Left ventricle myocardium superior (tissue), 1 donor: Measurements from ENCODE around the gene TMEM213. TPM values are rescaled to one million over a fixed set of nuclear protein-coding genes. Genes with fewer than 3 reads are reported as not detected.

Experiments
- ATAC-seq: fragments of 200-7000 bp; cut with Tn5 transposase; one replicate; pipeline ENCODE4 v1.9.1; 2020; ENCODE audit warnings: mild to moderate bottlenecking, moderate library complexity
- DNase-seq: peaks from one replicate; pipeline ENCODE4 v3.0.0-alpha.2; 2020
- intact Hi-C: fragments of 100-400 bp; cut with micrococcal nuclease; formaldehyde crosslinking; loops from one replicate; pipeline ENCODE4 v1.11.0; 2022
- total RNA-seq: library from RNA; stranded (reverse); fragmentation: NEBNext Ultra II Directional; extraction: Animal tissue kit (Norgen Biotek cat#: 25700); gene quantifications from one replicate; pipeline ENCODE4 v1.2.1, GENCODE V29; 2021
- donor health status: DM: no; HTN: yes; CAD: no; lungs with severe emphysema.

Gene TMEM213
- total RNA-seq, 1 donor from 2014 or later, result not detected

DNA sequence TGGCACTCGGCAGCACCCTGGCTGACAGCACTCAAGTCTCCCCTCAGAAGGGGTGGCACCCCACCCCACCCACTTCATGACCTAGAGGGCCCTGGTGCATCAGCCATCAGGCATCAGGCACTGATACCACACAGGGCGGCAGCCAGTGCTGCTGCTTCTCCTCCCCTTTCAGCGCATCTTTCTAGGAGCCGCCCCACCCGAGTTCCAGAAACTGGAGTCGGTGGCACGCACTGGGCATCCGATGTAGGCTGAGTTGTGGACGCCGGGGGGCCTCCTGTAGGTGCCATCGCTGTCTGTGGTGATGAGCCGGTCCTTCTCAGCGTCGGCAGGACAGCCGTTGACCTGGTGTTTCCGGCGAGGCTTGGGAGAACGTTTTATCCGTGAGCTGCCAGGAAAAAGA lies 70.0 kb downstream of the TMEM213 start:
- ATAC-seq, result no peak
- no peak for DNase-seq
- intact Hi-C loops, result no loop called here

DNA sequence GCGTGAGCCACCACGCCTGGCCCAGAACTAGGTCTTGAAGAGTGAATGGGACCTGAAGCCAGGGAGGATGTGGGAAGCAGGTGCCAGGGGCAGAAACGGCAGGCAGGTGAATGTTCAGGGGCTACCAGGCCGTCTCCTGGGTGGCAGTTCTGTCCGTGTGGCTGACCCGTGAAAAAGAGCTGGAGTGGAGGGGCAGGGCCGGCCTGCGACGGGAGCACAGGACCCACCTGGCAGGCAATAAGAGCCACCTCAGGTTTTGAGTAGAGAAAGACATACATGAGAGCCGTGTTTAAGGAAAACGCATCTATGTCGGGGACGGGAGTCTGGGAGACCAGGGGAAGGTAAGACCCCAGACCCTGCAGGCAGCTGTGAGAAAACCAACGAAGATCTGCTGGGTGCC lies 70.9 kb downstream of the TMEM213 start:
- no peak for ATAC-seq
- intact Hi-C loops, result no loop called here
- no peak for DNase-seq

- DNase-seq (no peak), ATAC-seq (no peak)
- intact Hi-C loops, result no loop called here
Observed at GRCh38 chr7:138869353-138869752, 71.6 kb downstream of the TMEM213 start.

- ATAC-seq (no peak), DNase-seq (no peak)
- intact Hi-C loops, result no loop called here
Observed at GRCh38 chr7:138871065-138871813, 73.4 kb downstream of the TMEM213 start.

DNA sequence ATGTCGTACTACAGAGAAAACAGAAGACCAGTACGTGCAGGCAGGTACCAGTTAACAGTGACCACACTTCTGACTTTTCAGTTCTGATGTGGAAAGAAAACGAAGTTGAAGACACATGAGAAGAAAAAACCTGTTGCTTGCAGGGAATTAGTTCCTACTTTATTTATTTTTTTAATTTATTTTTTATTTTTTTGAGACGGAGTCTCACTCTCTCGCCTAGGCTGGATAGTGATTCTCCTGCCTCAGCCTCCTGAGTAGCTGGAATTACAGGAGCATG lies 74.0 kb downstream of the TMEM213 start:
- intact Hi-C loops, result no loop called here

GRCh38 chr7:138872576-138872975 lies 74.8 kb downstream of the TMEM213 start:
- intact Hi-C loops, result no loop called here
- DNase-seq, result no peak
- no peak for ATAC-seq

More for the DNA sequence above, 74.0 kb downstream of the TMEM213 start:
- DNase-seq, result no peak
- ATAC-seq, result no peak

DNA sequence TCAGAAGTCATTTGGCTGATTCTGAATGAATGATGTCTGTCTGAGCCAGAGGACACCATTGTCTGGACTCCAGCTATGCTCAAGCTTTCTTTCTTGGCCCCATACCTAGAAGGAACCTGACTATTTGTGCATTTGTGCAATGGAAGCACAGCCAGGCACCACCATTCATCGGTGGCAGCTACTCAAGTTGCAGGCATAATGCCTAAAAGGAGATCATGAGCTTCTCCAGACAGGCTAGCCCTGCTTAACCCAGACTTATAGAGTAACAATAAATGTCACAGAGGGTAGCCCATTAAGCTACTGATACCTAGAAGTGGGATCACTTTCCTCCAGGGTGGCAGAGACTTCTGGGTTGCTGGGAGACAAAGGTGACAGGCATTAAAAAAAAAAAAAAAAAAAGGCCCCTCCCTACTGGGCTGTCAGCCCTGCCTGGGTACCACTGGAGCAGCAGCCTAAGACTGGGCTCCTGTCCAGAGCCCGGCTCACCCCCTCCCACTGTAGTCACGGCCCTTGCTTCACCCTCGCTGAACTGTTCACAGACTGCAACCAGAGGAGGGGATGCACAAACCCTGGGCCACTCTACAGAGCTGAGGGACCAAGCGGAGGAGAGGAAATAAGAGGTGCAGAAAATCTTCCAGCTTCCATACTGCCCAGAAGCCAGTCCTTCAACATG lies 75.6 kb downstream of the TMEM213 start:
- ATAC-seq (no peak), DNase-seq (no peak)
- intact Hi-C loops, result no loop called here

DNA sequence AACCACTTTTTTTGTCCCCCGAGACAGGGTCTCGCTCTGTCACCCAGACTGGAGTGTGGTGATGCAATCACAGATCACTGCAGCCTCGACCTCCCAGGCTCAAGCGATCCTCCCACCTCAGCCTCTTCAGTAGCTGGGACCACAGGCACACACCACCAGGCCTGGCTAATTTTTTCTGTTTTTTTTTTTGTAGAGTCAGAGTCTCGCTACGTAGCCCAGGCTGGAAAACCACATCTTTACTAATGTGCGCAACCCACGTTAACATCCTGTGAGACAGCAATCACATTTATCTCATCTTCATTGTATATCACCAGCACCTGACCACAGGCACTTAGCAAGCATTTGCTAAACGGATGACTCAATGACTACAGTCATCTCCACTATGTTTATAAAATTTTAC lies 78.0 kb downstream of the TMEM213 start:
- no peak for ATAC-seq
- no peak for DNase-seq
- intact Hi-C loops, result no loop called here

DNA sequence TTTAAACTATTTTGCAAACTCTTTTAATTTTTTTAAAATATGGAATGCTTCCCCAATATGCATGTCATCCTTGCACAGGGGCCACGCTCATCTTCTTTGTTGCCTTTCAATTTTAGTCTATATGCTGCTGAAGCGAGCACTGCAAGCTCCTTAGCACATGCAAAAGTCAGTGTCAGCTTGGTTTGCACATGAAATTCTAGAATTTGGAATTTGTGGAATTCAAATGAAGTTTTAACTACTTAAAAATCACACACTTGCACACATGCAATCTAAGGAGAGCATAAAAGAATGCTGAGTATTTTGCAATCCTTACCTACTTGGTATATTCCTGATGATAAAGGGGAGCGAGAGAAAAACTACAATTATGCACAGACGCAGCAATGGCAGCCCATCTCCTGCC lies 78.5 kb downstream of the TMEM213 start:
- ATAC-seq, result no peak
- intact Hi-C loops, result no loop called here
- no peak for DNase-seq

- intact Hi-C loops, result no loop called here
- ATAC-seq (no peak), DNase-seq (no peak)
Observed at GRCh38 chr7:138878051-138878450, 80.3 kb downstream of the TMEM213 start.

DNA sequence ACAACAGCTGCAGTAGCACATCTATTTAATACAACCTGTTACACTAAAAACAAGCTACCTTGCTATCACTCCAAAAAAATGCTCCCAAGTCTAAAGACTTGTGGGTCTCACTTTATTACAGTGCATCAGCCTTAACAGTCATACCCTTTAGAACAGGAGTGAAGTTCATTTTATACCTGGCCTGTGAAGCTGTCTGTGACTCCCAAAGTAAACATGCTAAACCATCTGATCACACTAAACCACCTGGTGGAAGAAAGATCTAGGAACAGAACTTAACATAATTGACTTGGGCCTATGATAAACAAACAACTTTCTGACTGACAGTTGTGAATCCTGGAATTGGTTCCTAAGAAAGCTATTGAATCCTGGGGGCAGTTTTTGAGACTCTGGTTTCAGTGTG lies 81.1 kb downstream of the TMEM213 start:
- no peak for ATAC-seq
- no peak for DNase-seq
- intact Hi-C loops, result no loop called here

- no peak for ATAC-seq
- intact Hi-C loops, result no loop called here
- DNase-seq, result no peak
Observed at GRCh38 chr7:138879356-138879755, 81.6 kb downstream of the TMEM213 start.

- peak; percentile 62 for ATAC-seq
- peak; percentile 54 for DNase-seq
- intact Hi-C loops, result no loop called here
Observed at GRCh38 chr7:138880881-138881578, 83.2 kb downstream of the TMEM213 start.

- ATAC-seq (peak; percentile 79), DNase-seq (no peak)
- intact Hi-C loops, result no loop called here
Observed at GRCh38 chr7:138881579-138882188, 83.9 kb downstream of the TMEM213 start.

- intact Hi-C loops, result no loop called here
- no peak for DNase-seq
- ATAC-seq, result no peak
Observed at GRCh38 chr7:138882249-138882648, 84.5 kb downstream of the TMEM213 start.

DNA sequence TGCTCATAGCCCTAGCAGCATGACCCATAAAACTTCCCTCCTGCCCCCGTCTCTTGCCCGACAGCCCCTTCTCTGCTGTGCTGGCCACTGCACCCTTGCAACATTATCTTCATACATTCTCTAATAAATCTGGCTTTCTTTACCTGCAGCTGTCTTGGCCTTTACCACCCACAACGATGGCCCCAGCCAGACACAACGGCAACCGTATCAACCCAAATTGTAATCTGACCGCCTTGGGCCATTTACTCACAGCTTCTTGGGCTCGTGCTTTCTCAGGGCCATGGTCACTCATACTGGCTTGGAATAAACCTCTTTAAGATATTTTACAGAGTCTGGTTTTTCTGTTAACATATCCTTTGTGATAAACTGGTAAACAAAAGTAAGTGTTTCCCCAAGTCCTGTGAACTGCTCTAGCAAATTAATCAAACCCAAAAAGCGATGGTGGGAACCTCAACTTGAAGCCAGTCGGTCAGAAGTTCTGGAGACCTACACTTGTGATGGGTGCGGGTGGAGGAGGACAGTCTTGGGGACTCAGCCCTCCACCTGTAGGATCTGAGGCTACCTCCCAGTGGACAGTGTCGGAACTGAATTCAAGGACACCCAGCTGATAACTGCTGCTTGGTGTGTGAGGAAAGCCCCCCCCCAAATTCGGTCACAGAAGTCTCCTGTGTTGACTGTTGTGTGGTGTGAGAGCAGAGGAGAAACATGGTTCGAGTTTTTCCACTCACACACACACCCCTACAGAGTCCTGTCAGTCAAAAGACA lies 87.8 kb downstream of the TMEM213 start:
- intact Hi-C loops, result loop anchor here (5.0 kb wide), 1 partner anchor 192 kb away; no protein-coding TSS in a partner anchor

DNA sequence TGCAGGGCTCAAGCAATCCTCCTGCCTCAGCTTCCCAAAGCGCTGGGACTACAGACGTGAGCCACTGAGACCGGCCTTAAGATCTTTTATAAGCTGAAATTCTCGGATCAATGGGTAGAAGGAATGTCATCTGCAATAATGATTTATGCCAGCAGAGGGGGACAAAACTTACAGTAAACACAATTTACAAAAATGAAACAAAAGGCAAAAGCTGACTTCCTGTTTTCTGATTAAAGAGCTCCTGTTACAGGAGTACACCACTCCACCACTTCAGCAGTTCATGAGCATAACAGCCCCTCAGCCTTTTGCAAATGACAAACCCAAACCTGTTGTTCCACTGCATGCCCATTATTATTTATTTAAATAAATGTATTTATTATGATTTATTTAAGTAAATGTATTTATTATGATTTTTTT lies 88.7 kb downstream of the TMEM213 start:
- ATAC-seq (no peak), DNase-seq (no peak)
- intact Hi-C loops, result loop anchor here (5.0 kb wide), 1 partner anchor 191 kb away; no protein-coding TSS in a partner anchor

More for the DNA sequence above, 87.8 kb downstream of the TMEM213 start:
- DNase-seq (no peak), ATAC-seq (no peak)

DNA sequence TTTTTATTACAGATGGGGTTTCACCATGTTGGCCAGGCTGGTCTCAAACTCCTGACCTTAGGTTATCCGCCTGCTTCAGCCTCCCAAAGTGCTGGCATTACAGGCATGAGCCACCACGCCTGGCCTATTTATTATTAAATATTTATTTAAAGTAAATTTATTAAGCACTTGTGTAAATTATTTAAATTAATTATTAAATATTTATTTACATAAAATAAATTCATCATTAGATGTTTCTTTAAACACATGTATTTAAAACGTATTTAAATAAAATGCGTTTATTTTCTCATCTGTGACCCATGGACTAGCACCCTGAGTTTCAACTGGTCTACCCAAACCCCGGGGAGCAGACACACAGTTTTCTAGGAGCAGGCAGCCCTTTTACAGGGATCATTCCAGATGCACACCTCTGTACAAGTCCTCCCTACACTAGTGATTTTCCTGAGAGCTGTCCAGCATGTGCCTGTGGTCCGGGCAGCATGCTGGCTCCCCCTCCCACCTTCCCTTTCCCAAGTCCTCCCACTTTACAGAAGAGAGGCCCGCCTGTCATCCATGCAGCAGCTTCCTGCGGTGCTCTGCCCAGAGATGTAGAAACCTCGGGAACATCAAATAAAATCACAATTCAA lies 89.4 kb downstream of the TMEM213 start:
- DNase-seq (no peak), ATAC-seq (no peak)
- intact Hi-C loops, result loop anchor here (5.0 kb wide), 1 partner anchor 190 kb away; no protein-coding TSS in a partner anchor
